Endothelial cell of umbilical vein (primary cell): ENCODE measurements around the gene RSPH3. TPM values are rescaled to one million over a fixed set of nuclear protein-coding genes. Genes with fewer than 3 reads are reported as not detected.

Experiments
- BruUV-seq: library from RNA; stranded (reverse); fragments of 400-500 nt; replicated peaks from 2 replicates; lab custom pipeline; 2021; lab: Mats Ljungman, UMichigan
- CTCF ChIA-PET: fragments of 300-600, 350-600 bp; sonication (Branson Sonifier 250); formaldehyde crosslinking; loops from one replicate; lab custom pipeline; 2021; ENCODE audit warnings: antibody characterized with exemption, inconsistent platforms; lab: Charles Lee
- POLR2A ChIA-PET: fragments of 300-600, 350-600 bp; sonication (Branson Sonifier 250); formaldehyde crosslinking; loops from one replicate; lab custom pipeline; 2021; ENCODE audit warnings: antibody characterized with exemption, inconsistent platforms; lab: Charles Lee
- DNase-seq: peaks from one replicate; pipeline ENCODE4 v3.0.0-alpha.2; 2011; ENCODE audit warnings: low read depth, low spot score
- FAIRE-seq: peaks from 2 replicates; lab custom pipeline; 2011; peaks lifted over from hg19 to GRCh38; lab: Jason Lieb, UNC
- H2AFZ ChIP-seq: 2 replicates; pipeline ENCODE4 v1.6.0; 2012; ENCODE audit warnings: low read depth, low read length, control low read depth, inconsistent platforms
- H3K27ac ChIP-seq: 2 replicates; pipeline ENCODE4 v1.5.1; 2011; ENCODE audit warnings: low read depth, mild to moderate bottlenecking, control low read depth, low read length, moderate library complexity; ENCODE audit not compliant: insufficient read depth
- H3K27me3 ChIP-seq, 2 experiments: 2 replicates each; pipeline versions ENCODE4 v1.6.0 to v1.6.1; 2011; ENCODE audit warnings: low read length in 2 of 2, mixed read lengths in 1 of 2; ENCODE audit not compliant: control insufficient read depth in 2 of 2, insufficient read depth in 2 of 2
- H3K36me3 ChIP-seq, 2 experiments: 2 replicates in 1 of 2; 3 replicates in 1 of 2; pipeline ENCODE4 v1.5.1; 2011; ENCODE audit warnings: low read length in 2 of 2, mild to moderate bottlenecking in 1 of 2, moderate library complexity in 1 of 2; ENCODE audit not compliant: control insufficient read depth in 2 of 2, insufficient read depth in 2 of 2; ENCODE audit errors: extremely low read depth in 1 of 2
- H3K4me1 ChIP-seq: 3 replicates; pipeline ENCODE4 v1.5.1; 2011; ENCODE audit warnings: mild to moderate bottlenecking, low read length; ENCODE audit not compliant: control insufficient read depth, insufficient read depth; ENCODE audit errors: extremely low read depth
- H3K4me2 ChIP-seq: 2 replicates; pipeline ENCODE4 v1.6.1; 2011; ENCODE audit warnings: low read length, control low read depth, mixed read lengths; ENCODE audit not compliant: insufficient read depth
- H3K4me3 ChIP-seq, 3 experiments: fragments of 200-600 bp in 1 of 3; sonication (generic), shearing (Covaris generic) in 1 of 3; replicated peaks in 1 of 3; 2 replicates each; pipeline ENCODE4 v1.5.1; 2011 to 2016; ENCODE audit warnings: control low read depth in 3 of 3, low read length in 3 of 3, mild to moderate bottlenecking in 2 of 3, inconsistent platforms in 1 of 3, low read depth in 1 of 3, moderate library complexity in 1 of 3; ENCODE audit not compliant: insufficient read depth in 1 of 3
- H3K79me2 ChIP-seq: 2 replicates; pipeline ENCODE4 v1.6.0; 2012; ENCODE audit warnings: low read length, inconsistent platforms; ENCODE audit not compliant: control insufficient read depth, insufficient read depth
- H3K9ac ChIP-seq: replicated peaks from 2 replicates; pipeline ENCODE3; 2011; ENCODE audit warnings: low read length, control low read depth; ENCODE audit not compliant: insufficient read depth; ENCODE audit errors: extremely low read depth
- H3K9me1 ChIP-seq: replicated peaks from 3 replicates; pipeline ENCODE4 v1.6.0; 2011; ENCODE audit warnings: mild to moderate bottlenecking, low read length; ENCODE audit not compliant: control insufficient read depth, insufficient read depth; ENCODE audit errors: extremely low read depth
- H3K9me3 ChIP-seq: replicated peaks from 2 replicates; pipeline ENCODE4 v1.5.1; 2012; ENCODE audit warnings: low read length, inconsistent platforms; ENCODE audit not compliant: control insufficient read depth, insufficient read depth
- H4K20me1 ChIP-seq: replicated peaks from 2 replicates; pipeline ENCODE3; 2011; ENCODE audit warnings: mild to moderate bottlenecking, low read length; ENCODE audit not compliant: control insufficient read depth, insufficient read depth; ENCODE audit errors: extremely low read depth
- EZH2 ChIP-seq: IDR thresholded peaks from 2 replicates; pipeline ENCODE4 v1.6.1; 2012; ENCODE audit warnings: borderline replicate concordance, low read depth, mild to moderate bottlenecking, moderate library complexity, low read length, inconsistent platforms; ENCODE audit not compliant: severe bottlenecking
- FOS ChIP-seq: IDR thresholded peaks from 2 replicates; pipeline ENCODE4 v1.6.1; 2011; ENCODE audit warnings: mild to moderate bottlenecking, low read length, moderate library complexity, borderline replicate concordance; ENCODE audit not compliant: insufficient read depth
- GATA2 ChIP-seq: IDR thresholded peaks from 2 replicates; pipeline ENCODE4 v1.7.0; 2011; ENCODE audit warnings: low read depth, mild to moderate bottlenecking, moderate library complexity, mixed read lengths, low read length; ENCODE audit not compliant: insufficient read length, insufficient read depth
- JUN ChIP-seq: IDR thresholded peaks from 2 replicates; pipeline ENCODE4 v1.6.1; 2011; ENCODE audit warnings: borderline replicate concordance, low read depth; ENCODE audit not compliant: insufficient read length, insufficient read depth
- MYC ChIP-seq: IDR thresholded peaks from one replicate; pipeline ENCODE4 v1.6.1; 2011; ENCODE audit warnings: mild to moderate bottlenecking, low read depth, low read length
- POLR2A ChIP-seq: IDR thresholded peaks from 2 replicates; pipeline ENCODE4 v1.6.1; 2012; ENCODE audit warnings: low read depth, mild to moderate bottlenecking, control low read depth, low read length
- POLR2AphosphoS5 ChIP-seq: IDR thresholded peaks from 2 replicates; pipeline ENCODE4 v1.6.1; 2012; ENCODE audit warnings: low read depth, mild to moderate bottlenecking, control low read depth, low read length, moderate library complexity; ENCODE audit not compliant: insufficient read depth
- dilution Hi-C: fragments of 300-500 bp; cut with MboI; formaldehyde crosslinking; loops from one replicate; pipeline ENCODE4 v1.15.0; 2019; ENCODE audit warnings: low sequenced_read_pairs; ENCODE audit not compliant: extremely low pct_ligation_motif_present
- intact Hi-C: fragments of 100-400 bp; cut with micrococcal nuclease; formaldehyde crosslinking; loops from one replicate; pipeline ENCODE4 v1.10.0; 2022
- polyA plus RNA-seq, 4 experiments: library from polyadenylated mRNA; depleted of rRNA in 3 of 4; stranded (reverse) in 3 of 4; unstranded in 1 of 4; fragments of >200 nt; gene quantifications; 2 replicates each; pipeline versions ENCODE4 v1.2.1 to v1.2.3, GENCODE V29; 2011 to 2012; ENCODE audit warnings: missing spikeins in 1 of 4
- total RNA-seq: library from RNA; stranded (reverse); gene quantifications from 2 replicates; pipeline ENCODE4 v1.2.3, GENCODE V29; 2021
- TF ChIP-seq, protein P1 (sequence below): IDR thresholded peaks from 2 replicates; pipeline ENCODE4 v1.6.1; 2011; ENCODE audit not compliant: insufficient read depth, insufficient read length
- TF ChIP-seq, protein P2 (sequence below), 2 donors: IDR thresholded peaks; 1 replicate in 1 of 2; 2 replicates in 1 of 2; pipeline ENCODE4 v1.5.1; 2011; ENCODE audit warnings: low read length in 2 of 2, mild to moderate bottlenecking in 2 of 2, moderate library complexity in 2 of 2, control low read depth in 1 of 2, inconsistent platforms in 1 of 2, low read depth in 1 of 2; ENCODE audit not compliant: insufficient read depth in 1 of 2; ENCODE audit errors: extremely low read depth in 1 of 2

The RSPH3 gene
- total and polyA plus RNA-seq, 2 donors (not counting 3 experiments of a cell fraction or from before 2014, with no cell fraction given): 0.66 to 3.3 TPM

GRCh38 chr6:159043251-159043650, 43.2 kb upstream of the RSPH3 start:
- Histone ChIP-seq H3K9me1 (no peaks in the 10 kb centered on the region), H3K4me1 (no peaks in the 10 kb centered on the region), H3K27me3 (peaks cover 6% of the 10 kb centered on the region in 2 experiments), H3K27ac (no peak overlapping the region), H3K79me2 (no peaks in the 10 kb centered on the region), H3K4me2 (no peak overlapping the region), H3K9ac (no peak overlapping the region), H3K36me3 (no peaks in the 10 kb centered on the region), H3K9me3 (no peaks in the 10 kb centered on the region), H4K20me1 (no peaks in the 10 kb centered on the region), H2AFZ (no peak overlapping the region), H3K4me3 (no peak overlapping the region)
- dilution Hi-C loops (no loop called here), intact Hi-C loops (no loop called here)
- BruUV-seq: no TSS peak
- ChIA-PET POLR2A (no interaction called here), CTCF (interaction anchor here (0.6 to 3.8 kb wide), 22 partner anchors 8 to 638 kb away, joined by 3 to 42 read pairs (median 6); no protein-coding TSS in a partner anchor)
- FAIRE-seq (no peak), DNase-seq (no peak)
- no peak for TF ChIP-seq POLR2AphosphoS5
- TF ChIP-seq EZH2: no peak
- TF ChIP-seq JUN: no peak
- no peak for TF ChIP-seq FOS
- TF ChIP-seq, protein P1, sequence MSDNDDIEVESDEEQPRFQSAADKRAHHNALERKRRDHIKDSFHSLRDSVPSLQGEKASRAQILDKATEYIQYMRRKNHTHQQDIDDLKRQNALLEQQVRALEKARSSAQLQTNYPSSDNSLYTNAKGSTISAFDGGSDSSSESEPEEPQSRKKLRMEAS: no peak
- no peak for TF ChIP-seq MYC
- TF ChIP-seq POLR2A: no peak
- TF ChIP-seq, protein P2, sequence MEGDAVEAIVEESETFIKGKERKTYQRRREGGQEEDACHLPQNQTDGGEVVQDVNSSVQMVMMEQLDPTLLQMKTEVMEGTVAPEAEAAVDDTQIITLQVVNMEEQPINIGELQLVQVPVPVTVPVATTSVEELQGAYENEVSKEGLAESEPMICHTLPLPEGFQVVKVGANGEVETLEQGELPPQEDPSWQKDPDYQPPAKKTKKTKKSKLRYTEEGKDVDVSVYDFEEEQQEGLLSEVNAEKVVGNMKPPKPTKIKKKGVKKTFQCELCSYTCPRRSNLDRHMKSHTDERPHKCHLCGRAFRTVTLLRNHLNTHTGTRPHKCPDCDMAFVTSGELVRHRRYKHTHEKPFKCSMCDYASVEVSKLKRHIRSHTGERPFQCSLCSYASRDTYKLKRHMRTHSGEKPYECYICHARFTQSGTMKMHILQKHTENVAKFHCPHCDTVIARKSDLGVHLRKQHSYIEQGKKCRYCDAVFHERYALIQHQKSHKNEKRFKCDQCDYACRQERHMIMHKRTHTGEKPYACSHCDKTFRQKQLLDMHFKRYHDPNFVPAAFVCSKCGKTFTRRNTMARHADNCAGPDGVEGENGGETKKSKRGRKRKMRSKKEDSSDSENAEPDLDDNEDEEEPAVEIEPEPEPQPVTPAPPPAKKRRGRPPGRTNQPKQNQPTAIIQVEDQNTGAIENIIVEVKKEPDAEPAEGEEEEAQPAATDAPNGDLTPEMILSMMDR (IDR thresholded peaks at IDR 0.05; ENCODE audit: extremely low read depth in 1 of 2, insufficient read depth in 1 of 2, low read depth in 1 of 2, low read length in 2 of 2): no peak
- no peak for TF ChIP-seq GATA2
